Esophagus mucosa (tissue), 1 donor: ENCODE data around the gene GARNL3. TPM values are rescaled to one million over a fixed set of nuclear protein-coding genes. Genes with fewer than 3 reads are reported as not detected.
A peak's percentile ranks its signal among the peaks of the same experiment; 100 is the strongest.

ENCODE experiments used
- ATAC-seq: fragments of 200-7000 bp; cut with Tn5 transposase; one replicate; pipeline ENCODE4 v1.9.1; 2020
- total RNA-seq: library from RNA; stranded (reverse); gene quantifications from one replicate; pipeline ENCODE4 v1.2.4, GENCODE V29; 2023
- donor health status: DM: yes; HTN: yes; CAD: no.

GARNL3 gene
- total RNA-seq, 1 donor from 2014 or later = 3.1 TPM

- no peak for ATAC-seq
These were observed 125.0 kb downstream of the GARNL3 start for GRCh38 chr9:127389381-127390247.

DNA sequence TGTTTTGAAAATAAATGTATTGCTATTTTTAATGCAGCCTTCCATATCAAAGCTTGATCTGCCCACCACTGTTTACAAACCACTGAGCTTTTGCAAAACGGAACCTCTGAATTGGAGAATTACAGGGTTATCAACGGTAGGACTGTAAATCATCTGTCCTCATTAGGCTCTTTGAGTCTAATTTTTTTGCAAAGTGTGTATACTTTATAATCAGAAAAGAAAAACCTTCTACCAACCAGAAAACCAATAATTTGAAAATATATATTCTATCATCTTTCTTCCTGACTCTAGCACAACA lies 125.6 kb downstream of the GARNL3 start:
- ATAC-seq = no peak

DNA sequence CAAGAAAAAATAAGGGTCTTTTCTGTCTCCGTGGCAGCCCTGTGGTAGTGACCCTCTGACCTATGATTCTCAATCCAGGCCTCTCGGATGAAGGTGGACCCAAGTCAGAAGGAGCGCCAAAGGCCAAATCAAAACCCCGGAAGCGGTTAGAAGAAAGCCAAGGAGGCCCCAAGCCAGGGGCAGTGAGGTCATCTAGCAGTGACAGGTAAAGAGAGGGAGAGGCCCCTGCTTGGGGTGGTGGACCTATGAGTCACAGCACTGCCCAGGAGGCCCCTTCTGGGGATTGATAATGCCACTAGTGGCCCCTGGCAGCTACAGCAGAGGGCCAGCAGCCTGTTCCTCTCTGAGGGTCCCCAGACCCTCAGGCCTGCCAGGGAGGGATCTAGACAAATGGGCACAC lies 126.0 kb downstream of the GARNL3 start:
- ATAC-seq = no peak

DNA sequence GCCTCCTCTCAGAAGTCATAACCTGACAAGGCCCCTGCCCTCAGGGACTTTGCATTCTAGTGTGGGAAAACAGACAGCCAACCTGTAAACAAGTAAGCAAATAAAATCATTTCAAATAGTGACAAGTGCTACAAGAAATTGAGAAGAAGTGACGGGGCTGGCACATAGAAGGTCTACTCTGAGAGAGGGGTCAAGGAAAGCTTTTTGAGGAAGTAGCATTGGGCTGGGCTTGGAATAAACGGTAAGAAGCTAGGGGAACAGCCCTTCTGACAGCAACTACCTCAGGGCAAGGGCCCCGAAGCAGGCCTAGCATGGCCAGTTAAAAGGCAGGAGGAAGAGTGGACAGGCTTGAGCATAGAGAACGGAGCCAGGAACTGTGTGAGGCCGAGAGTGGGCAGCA lies 127.6 kb downstream of the GARNL3 start:
- ATAC-seq = no peak

DNA sequence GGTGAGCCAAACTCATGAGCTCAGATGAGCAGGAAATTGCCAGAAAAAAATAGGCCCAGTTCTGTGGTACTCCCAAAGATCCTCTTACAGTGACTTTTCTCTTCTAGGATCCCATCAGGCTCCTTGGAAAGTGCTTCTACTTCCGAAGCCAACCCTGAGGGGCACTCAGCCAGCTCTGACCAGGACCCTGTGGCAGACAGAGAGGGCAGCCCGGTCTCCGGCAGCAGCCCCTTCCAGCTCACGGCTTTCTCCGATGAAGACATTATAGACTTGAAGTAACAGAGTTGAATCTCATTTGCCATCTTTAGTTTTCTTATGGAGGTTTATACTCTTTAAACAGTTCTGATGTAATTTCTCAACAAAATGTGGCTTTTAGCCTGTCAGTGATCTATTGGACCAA lies 128.4 kb downstream of the GARNL3 start:
- ATAC-seq = no peak

DNA sequence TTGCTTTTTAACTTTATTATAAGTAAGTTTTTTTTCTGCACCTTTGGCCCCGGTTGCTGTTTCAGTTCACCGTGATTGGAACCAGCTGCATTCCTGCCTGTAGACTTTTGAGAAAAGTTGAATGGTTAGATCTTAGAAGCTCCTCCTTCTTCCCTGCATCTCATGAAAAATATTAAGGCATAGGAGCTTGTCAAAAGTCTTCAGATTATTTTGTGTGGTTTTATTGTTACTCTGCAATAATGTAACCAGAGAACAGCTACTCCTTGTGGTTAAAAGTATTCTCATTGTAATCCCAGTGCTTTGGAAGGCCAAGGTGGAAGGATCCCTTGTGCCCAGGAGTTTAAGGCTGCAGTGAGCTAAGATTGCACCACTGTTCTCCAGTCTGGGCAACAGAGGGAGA lies 129.1 kb downstream of the GARNL3 start:
- ATAC-seq = no peak

- no peak for ATAC-seq
These were observed 131.1 kb downstream of the GARNL3 start for GRCh38 chr9:127395497-127396252.

DNA sequence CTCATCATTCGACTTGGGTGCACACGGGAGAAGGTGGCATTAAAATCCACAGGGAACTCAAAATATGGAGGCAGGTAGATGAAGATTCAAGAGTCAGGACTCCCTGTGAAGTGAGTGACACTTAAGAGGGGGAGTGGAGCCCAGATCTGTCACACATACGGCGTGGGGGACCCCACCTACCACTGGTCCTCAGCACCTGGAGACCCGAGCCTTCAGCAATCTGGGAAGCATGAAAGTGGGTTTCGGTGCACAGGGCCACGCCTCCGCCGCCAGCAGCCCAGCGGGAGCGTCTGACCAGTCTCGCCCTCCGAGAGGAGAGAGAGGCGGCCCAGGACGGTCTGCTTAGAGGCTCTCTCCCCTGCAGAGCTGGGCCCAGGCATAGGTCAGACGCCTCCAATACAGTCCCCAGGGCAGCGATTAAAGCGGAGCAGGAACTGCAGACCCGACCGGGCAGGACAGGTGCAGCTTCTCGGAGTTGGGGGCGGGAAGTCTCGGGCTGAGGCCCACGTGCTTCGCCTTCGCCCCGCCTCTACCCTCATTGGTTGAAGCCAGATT lies 131.8 kb downstream of the GARNL3 start:
- no peak for ATAC-seq

DNA sequence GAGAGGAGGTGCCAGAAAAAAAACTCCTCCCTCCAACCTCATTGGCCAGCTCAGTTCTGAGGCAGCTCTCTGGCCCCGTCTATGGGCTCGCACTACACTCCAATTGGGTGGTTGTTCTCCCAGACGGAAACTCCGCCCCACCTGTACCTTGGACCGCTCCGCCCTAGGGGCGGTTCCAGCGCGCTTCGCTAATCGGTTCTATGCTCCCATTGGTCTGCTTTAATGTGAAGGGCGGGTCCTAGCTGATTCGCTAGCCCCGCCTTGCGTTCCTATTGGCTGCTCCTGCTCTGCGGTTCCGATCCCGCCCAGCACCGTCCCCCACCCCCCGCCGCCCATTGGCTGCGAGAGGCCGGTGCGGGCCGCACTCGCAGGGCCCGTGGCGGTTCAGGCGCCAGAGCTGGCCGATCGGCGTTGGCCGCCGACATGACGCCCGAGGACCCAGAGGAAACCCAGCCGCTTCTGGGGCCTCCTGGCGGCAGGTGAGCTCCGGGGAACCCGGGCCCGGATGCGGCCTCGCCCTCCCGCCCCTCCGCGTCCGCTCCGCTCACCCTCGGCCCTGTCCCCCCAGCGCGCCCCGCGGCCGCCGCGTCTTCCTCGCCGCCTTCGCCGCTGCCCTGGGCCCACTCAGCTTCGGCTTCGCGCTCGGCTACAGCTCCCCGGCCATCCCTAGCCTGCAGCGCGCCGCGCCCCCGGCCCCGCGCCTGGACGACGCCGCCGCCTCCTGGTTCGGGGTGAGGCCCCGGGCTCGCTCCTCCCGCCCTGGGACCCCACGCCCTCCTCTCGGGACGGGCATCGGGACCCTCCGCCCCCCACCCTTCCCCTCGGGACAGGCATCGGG lies 132.5 kb downstream of the GARNL3 start, which contains the start of gene SLC2A8:
Gene SLC2A8 (plus strand): TSS at position 362 of the 838 bp plus-strand sequence. CDS start 62 bp downstream, at position 424.
- ATAC-seq = peak; percentile 98

DNA sequence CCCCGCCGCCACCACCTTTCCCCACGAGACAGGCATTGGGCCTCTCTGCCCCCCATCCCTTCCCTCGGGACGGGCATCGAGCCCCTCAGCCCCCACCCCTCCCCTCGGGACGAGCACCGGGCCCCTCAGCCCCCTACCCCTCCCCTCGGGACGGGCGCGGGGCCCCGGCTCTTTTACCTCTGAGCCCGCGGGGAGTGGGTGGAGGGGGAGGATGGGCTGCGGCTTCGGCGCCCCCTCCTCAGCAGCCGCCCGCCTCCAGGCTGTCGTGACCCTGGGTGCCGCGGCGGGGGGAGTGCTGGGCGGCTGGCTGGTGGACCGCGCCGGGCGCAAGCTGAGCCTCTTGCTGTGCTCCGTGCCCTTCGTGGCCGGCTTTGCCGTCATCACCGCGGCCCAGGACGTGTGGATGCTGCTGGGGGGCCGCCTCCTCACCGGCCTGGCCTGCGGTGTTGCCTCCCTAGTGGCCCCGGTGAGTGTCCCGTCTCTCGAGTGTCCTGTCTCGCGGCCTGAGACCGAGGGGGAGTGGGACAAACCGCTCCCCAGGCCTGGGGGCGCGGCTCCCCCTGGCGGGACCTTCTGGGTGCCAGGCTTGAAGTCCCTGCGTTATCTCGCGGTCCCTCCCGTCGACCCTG lies 133.2 kb downstream of the GARNL3 start:
- ATAC-seq = no peak

- ATAC-seq = no peak
These were observed 133.7 kb downstream of the GARNL3 start for GRCh38 chr9:127398275-127398647.

DNA sequence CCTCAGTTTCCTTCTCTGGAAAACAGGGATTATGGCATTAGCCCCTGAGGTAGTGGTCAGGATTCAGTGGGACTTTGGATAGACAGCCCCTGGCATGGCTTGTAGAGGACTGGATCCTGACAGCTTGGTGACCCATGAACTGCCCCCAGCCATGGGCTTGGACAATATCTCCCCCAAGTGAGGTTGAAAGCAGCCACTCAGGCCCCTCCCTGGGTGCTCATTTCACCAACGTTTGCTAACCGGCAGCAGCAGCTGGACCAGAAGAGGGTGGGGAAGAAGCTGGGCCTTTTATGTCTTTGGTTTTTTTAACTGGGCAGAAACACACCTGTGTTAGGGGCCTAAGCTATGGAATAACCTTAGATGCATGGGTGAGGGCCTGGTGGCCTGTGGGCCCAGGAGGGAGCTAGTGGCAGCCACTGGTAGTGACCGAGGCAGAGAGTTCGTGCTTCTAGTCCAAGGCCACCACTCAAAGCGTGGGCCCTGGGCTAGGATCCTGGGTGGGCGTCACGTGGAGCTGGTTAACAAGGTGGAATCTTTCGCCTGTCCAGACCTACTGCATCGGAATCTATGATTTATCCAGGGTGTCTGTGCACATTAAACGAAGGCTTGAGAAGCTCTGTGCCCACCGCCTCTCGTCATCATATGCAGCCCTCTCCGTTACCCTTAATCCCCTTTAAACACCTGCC lies 134.3 kb downstream of the GARNL3 start:
- no peak for ATAC-seq

DNA sequence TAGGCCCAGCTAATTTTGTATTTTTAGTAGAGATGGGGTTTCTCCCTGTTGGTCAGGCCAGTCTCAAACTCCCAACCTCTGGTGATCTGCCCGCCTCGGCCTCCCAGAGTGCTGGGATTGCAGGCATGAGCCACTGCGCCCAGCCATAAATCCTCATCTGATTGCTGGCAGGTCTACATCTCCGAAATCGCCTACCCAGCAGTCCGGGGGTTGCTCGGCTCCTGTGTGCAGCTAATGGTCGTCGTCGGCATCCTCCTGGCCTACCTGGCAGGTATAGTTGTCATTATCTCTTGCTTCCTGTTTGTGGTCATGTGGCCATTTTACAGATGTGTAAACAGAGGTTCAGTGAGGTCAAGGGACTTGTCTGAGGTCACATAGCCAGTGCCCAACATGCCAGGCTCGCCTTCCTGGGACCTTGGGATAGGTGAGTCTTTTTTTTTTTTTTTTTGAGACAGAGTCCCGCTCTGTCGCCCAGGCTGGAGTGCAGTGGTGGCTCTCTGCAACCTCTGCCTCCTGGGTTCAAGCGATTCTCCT lies 135.2 kb downstream of the GARNL3 start:
- no peak for ATAC-seq

DNA sequence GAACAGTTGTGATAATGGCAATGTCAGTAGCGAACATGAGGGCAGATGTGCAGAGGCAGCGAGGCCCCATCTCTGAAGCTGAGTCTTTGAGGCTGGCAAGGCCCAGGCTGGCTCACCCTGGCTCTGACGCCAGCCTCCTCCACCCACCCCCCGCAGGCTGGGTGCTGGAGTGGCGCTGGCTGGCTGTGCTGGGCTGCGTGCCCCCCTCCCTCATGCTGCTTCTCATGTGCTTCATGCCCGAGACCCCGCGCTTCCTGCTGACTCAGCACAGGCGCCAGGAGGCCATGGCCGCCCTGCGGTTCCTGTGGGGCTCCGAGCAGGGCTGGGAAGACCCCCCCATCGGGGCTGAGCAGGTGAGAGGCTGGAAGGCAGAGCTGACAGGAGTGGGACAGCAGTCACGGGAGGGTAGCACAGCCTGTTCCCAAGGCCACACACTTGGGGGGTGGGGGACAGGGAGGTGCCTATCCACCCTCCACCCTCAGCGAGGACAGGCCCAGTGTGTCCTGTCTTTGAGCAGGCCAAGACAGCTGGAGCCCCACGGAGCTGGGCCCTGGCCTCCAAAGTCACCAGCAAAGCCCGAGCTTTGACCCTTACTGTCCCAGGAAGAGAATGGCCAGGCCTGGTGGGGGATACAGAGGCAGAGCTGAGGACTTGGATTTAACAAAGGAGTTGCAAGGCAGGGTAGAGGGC lies 138.0 kb downstream of the GARNL3 start:
- ATAC-seq = no peak

DNA sequence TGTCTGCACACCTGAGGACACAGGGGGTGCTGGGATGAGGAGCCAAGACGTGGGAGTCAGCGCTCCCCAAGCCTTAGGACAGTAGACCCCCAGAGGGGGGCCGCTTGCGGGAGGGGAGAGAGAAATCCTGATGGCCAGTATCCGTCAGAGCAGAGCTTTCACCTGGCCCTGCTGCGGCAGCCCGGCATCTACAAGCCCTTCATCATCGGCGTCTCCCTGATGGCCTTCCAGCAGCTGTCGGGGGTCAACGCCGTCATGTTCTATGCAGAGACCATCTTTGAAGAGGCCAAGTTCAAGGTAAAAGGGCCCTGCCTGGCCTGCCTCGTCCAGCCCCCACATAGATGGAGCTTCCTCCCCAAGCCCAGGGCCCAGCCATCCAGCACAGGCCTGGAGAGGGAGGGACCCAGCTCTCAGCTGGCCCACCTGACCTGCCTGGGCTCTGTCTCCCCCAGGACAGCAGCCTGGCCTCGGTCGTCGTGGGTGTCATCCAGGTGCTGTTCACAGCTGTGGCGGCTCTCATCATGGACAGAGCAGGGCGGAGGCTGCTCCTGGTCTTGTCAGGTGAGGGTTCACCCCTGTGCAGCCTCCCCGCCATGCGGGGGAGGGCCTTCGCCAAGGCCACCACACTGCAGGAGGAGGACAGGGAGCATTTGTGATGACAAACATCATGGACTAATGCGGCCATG lies 139.1 kb downstream of the GARNL3 start:
- no peak for ATAC-seq

GRCh38 chr9:127404631-127405030 lies 140.1 kb downstream of the GARNL3 start:
- ATAC-seq = no peak

- no peak for ATAC-seq
These were observed 141.0 kb downstream of the GARNL3 start for GRCh38 chr9:127405344-127406125.

DNA sequence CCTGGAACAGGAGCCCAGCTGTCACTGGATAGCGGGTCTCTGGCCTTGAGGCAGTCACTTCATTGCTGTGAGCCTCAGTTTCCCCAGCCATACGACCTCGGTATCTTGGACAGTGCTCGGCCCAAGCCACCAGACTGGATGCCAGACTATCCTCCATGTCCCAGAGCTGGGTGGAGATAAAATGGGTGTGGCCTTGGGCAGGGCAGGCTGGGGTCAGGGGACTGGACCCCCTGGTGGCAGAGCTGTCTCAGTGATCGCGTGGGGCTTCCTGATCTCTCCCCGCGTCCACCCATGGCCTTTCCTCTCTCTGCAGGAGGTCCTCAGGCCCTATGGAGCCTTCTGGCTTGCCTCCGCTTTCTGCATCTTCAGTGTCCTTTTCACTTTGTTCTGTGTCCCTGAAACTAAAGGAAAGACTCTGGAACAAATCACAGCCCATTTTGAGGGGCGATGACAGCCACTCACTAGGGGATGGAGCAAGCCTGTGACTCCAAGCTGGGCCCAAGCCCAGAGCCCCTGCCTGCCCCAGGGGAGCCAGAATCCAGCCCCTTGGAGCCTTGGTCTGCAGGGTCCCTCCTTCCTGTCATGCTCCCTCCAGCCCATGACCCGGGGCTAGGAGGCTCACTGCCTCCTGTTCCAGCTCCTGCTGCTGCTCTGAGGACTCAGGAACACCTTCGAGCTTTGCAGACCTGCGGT lies 142.4 kb downstream of the GARNL3 start:
- ATAC-seq = no peak

GRCh38 chr9:127407492-127407843 lies 142.9 kb downstream of the GARNL3 start:
- no peak for ATAC-seq
